Duodenal mucosa (tissue), 2 donors: ENCODE results near the gene DNAH9.

Experiments used
- H3K27ac ChIP-seq: one replicate; pipeline ENCODE4 v1.7.0; 2013; ENCODE audit warnings: low read depth, low read length
- H3K27me3 ChIP-seq, 2 donors: one replicate each; pipeline ENCODE4 v1.7.0; 2013; ENCODE audit warnings: low read length in 2 of 2, control low read depth in 1 of 2; ENCODE audit not compliant: insufficient read depth in 2 of 2, control insufficient read depth in 1 of 2
- H3K36me3 ChIP-seq, 2 donors: one replicate each; pipeline ENCODE4 v1.7.0; 2013; ENCODE audit warnings: low read length in 2 of 2, control low read depth in 1 of 2; ENCODE audit not compliant: insufficient read depth in 2 of 2, control insufficient read depth in 1 of 2
- H3K4me1 ChIP-seq, 2 donors: one replicate each; pipeline ENCODE4 v1.7.0; 2013; ENCODE audit warnings: low read length in 2 of 2, control low read depth in 1 of 2; ENCODE audit not compliant: insufficient read depth in 2 of 2, control insufficient read depth in 1 of 2
- H3K4me3 ChIP-seq, 2 donors: one replicate each; pipeline ENCODE4 v1.7.0; 2013; ENCODE audit warnings: low read length in 2 of 2, low read depth in 1 of 2
- H3K9ac ChIP-seq, 2 donors: one replicate each; pipeline ENCODE4 v1.7.0; 2013; ENCODE audit warnings: low read length in 2 of 2, low read depth in 1 of 2
- H3K9me3 ChIP-seq, 2 donors: one replicate each; pipeline ENCODE4 v1.7.0; 2013; ENCODE audit warnings: low read length in 2 of 2, control low read depth in 1 of 2; ENCODE audit not compliant: control insufficient read depth in 1 of 2

Gene DNAH9

GRCh38 chr17:11885051-11885450 lies 286.8 kb downstream of the DNAH9 start:
- Histone ChIP-seq H3K4me1 (no peaks in the 10 kb centered on the region), H3K9me3 (no peaks in the 10 kb centered on the region), H3K4me3 (no peak overlapping the region), H3K36me3 (no peaks in the 10 kb centered on the region), H3K27me3 (no peaks in the 10 kb centered on the region), H3K9ac (no peak overlapping the region), H3K27ac (no peak overlapping the region)

- H3K9me3 ChIP-seq = no peaks in the 10 kb centered on the region
- H3K4me1 ChIP-seq = no peaks in the 10 kb centered on the region
- no peak overlapping the region for H3K27ac ChIP-seq
- H3K9ac ChIP-seq = no peak overlapping the region
- H3K36me3 ChIP-seq = no peaks in the 10 kb centered on the region
- no peak overlapping the region for H3K4me3 ChIP-seq
- H3K27me3 ChIP-seq = no peaks in the 10 kb centered on the region
These were observed 291.0 kb downstream of the DNAH9 start for GRCh38 chr17:11889266-11889665.

- Histone ChIP-seq H3K27ac (no peak overlapping the region), H3K36me3 (no peaks in the 10 kb centered on the region), H3K9ac (no peak overlapping the region), H3K4me1 (no peaks in the 10 kb centered on the region), H3K4me3 (no peak overlapping the region), H3K27me3 (no peaks in the 10 kb centered on the region), H3K9me3 (no peaks in the 10 kb centered on the region)
These were observed 295.6 kb downstream of the DNAH9 start for GRCh38 chr17:11893862-11894261.

- H3K36me3 ChIP-seq = no peaks in the 10 kb centered on the region
- H3K27me3 ChIP-seq = no peaks in the 10 kb centered on the region
- H3K4me3 ChIP-seq = no peak overlapping the region
- H3K9me3 ChIP-seq = no peaks in the 10 kb centered on the region
- H3K4me1 ChIP-seq = no peaks in the 10 kb centered on the region
- H3K27ac ChIP-seq = no peak overlapping the region
- H3K9ac ChIP-seq = no peak overlapping the region
These were observed 297.9 kb downstream of the DNAH9 start for GRCh38 chr17:11896199-11896598.

- no peaks in the 10 kb centered on the region for H3K36me3 ChIP-seq
- no peaks in the 10 kb centered on the region for H3K4me1 ChIP-seq
- no peak overlapping the region for H3K9ac ChIP-seq
- H3K4me3 ChIP-seq = no peak overlapping the region
- H3K27me3 ChIP-seq = no peaks in the 10 kb centered on the region
- no peak overlapping the region for H3K27ac ChIP-seq
- no peaks in the 10 kb centered on the region for H3K9me3 ChIP-seq
These were observed 300.4 kb downstream of the DNAH9 start for GRCh38 chr17:11898526-11899235.

GRCh38 chr17:11899537-11899942 lies 301.3 kb downstream of the DNAH9 start:
- Histone ChIP-seq H3K27ac (no peak overlapping the region), H3K4me1 (no peaks in the 10 kb centered on the region), H3K9me3 (no peaks in the 10 kb centered on the region), H3K4me3 (no peak overlapping the region), H3K27me3 (no peaks in the 10 kb centered on the region), H3K9ac (no peak overlapping the region), H3K36me3 (no peaks in the 10 kb centered on the region)

GRCh38 chr17:11900041-11900476 lies 301.8 kb downstream of the DNAH9 start:
- no peak overlapping the region for H3K9ac ChIP-seq
- H3K9me3 ChIP-seq = no peaks in the 10 kb centered on the region
- no peaks in the 10 kb centered on the region for H3K36me3 ChIP-seq
- H3K27me3 ChIP-seq = no peaks in the 10 kb centered on the region
- no peak overlapping the region for H3K4me3 ChIP-seq
- no peaks in the 10 kb centered on the region for H3K4me1 ChIP-seq
- H3K27ac ChIP-seq = no peak overlapping the region

- Histone ChIP-seq H3K4me3 (no peak overlapping the region), H3K9ac (no peak overlapping the region), H3K36me3 (no peaks in the 10 kb centered on the region), H3K4me1 (no peaks in the 10 kb centered on the region), H3K27ac (no peak overlapping the region), H3K27me3 (no peaks in the 10 kb centered on the region), H3K9me3 (no peaks in the 10 kb centered on the region)
These were observed 302.4 kb downstream of the DNAH9 start for GRCh38 chr17:11900655-11901054.

GRCh38 chr17:11901931-11902330 lies 303.7 kb downstream of the DNAH9 start:
- Histone ChIP-seq H3K4me1 (no peaks in the 10 kb centered on the region), H3K9ac (no peak overlapping the region), H3K9me3 (no peaks in the 10 kb centered on the region), H3K27me3 (no peaks in the 10 kb centered on the region), H3K36me3 (no peaks in the 10 kb centered on the region), H3K27ac (no peak overlapping the region), H3K4me3 (no peak overlapping the region)

GRCh38 chr17:11908711-11909146 lies 310.5 kb downstream of the DNAH9 start:
- no peaks in the 10 kb centered on the region for H3K27me3 ChIP-seq
- no peak overlapping the region for H3K4me3 ChIP-seq
- H3K4me1 ChIP-seq = no peaks in the 10 kb centered on the region
- H3K9ac ChIP-seq = no peak overlapping the region
- H3K9me3 ChIP-seq = peaks cover 0 to 14% of the 10 kb centered on the region in 2 donors
- no peak overlapping the region for H3K27ac ChIP-seq
- no peaks in the 10 kb centered on the region for H3K36me3 ChIP-seq
